ENCODE results near the gene ERVH48-1. TPM values are rescaled to one million over a fixed set of nuclear protein-coding genes. Genes with fewer than 3 reads are reported as not detected.
"Not testable (repeated sequence)": the region's sequence is repeated elsewhere in the genome, so short reads cannot be mapped to it uniquely, and the experiment has no call there.

ERVH48-1 gene
- total RNA-seq, 2 experiments from 2014 or later, result 0.09 TPM; not detected in 1

DNA sequence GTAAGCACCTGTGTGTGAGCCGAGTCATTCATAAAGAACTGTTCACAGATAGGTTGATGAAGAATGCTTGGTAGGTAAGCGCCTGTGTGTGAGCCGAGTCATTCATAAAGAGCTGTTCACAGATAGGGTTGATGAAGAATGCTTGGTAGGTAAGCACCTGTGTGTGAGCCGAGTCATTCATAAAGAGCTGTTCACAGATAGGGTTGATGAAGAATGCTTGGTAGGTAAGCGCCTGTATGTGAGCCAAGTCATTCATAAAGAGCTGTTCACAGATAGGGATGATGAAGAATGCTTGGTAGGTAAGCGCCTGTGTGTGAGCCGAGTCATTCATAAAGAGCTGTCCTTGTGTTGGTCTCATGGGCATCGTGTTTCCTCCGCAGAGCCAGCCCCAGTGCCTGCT, 16.9 kb downstream of the ERVH48-1 start:
- H3K4me1 ChIP-seq (ENCODE audit: insufficient read depth, low read length, poor library complexity, severe bottlenecking); H3K79me2 ChIP-seq (ENCODE audit: insufficient read depth, low read depth, low read length); H4K20me1 ChIP-seq (ENCODE audit: insufficient read depth, low read length); CTCF ChIA-PET (ENCODE audit: unreplicated experiment); POLR2A ChIA-PET; H3K27ac ChIP-seq (ENCODE audit: low read depth, low read length, poor library complexity, severe bottlenecking); BruUV-seq (replicated peaks); H2AFZ ChIP-seq (ENCODE audit: low read length); H3K9me2 ChIP-seq (ENCODE audit: insufficient read depth, low read length); H3K4me3 ChIP-seq (ENCODE audit: low read depth, low read length, poor library complexity, severe bottlenecking); H3K9me3 ChIP-seq (ENCODE audit: low read length); DNase-seq (ENCODE audit: low spot score); H3K4me2 ChIP-seq (ENCODE audit: low read length): not testable (repeated sequence)
- intact Hi-C loops (cut with micrococcal nuclease; ENCODE audit: unreplicated experiment), result loop anchor here (10.0 kb wide), 1 partner anchor 46 kb away; no protein-coding TSS in a partner anchor
- H3K36me3 ChIP-seq (ENCODE audit: insufficient read depth, low read length), result peaks cover 28% of the 10 kb centered on the region

DNA sequence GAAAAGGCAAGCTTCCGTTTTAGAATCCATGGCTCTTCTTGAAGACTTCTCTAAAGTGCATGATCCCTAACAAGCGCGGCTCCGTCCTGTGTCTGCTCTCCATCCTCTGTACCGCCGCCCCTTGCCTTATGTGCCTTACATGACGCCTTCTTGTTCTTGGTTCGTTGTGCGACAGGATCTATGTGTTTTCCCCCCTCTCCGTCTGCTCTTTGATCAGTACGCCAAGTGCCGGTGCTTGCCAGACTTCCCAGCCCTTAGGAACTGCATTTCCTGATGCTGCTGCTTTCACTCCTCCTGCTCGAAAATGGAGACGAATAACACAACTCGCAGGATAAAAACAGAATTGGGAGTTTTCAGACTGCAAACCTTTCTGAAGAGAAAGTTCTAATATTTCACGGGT, 19.2 kb downstream of the ERVH48-1 start:
- BruUV-seq (replicated peaks), result no TSS peak
- CTCF ChIA-PET (ENCODE audit: unreplicated experiment), result no interaction called here
- no peaks in the 10 kb centered on the region for H4K20me1 ChIP-seq (ENCODE audit: insufficient read depth, low read length)

DNA sequence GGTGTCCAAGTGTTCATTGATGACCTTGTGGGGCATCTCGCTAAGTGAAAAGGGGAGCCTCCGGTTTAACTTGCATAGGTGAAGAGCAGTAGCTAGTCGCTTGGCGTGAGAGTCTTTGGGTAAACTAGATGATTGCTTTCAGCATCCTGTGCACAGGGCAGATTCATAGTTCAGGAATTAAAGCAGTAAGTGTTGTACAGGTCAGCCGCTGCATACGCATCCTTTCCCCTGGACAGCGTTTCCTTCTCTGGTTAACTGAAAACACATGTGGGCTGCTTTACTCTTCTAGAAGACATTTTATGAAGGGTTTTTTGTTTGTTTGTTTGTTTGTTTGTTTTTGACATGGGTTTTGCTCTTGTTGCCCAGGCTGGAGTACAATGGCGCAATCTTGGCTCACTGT, 20.2 kb downstream of the ERVH48-1 start:
- TF ChIP-seq, protein P1, sequence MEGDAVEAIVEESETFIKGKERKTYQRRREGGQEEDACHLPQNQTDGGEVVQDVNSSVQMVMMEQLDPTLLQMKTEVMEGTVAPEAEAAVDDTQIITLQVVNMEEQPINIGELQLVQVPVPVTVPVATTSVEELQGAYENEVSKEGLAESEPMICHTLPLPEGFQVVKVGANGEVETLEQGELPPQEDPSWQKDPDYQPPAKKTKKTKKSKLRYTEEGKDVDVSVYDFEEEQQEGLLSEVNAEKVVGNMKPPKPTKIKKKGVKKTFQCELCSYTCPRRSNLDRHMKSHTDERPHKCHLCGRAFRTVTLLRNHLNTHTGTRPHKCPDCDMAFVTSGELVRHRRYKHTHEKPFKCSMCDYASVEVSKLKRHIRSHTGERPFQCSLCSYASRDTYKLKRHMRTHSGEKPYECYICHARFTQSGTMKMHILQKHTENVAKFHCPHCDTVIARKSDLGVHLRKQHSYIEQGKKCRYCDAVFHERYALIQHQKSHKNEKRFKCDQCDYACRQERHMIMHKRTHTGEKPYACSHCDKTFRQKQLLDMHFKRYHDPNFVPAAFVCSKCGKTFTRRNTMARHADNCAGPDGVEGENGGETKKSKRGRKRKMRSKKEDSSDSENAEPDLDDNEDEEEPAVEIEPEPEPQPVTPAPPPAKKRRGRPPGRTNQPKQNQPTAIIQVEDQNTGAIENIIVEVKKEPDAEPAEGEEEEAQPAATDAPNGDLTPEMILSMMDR (conservative IDR thresholded peaks at IDR 0.05; ENCODE audit: low read length), result no peak
- no peak for TF ChIP-seq EZH2phosphoT487 (IDR thresholded peaks at IDR 0.05; ENCODE audit: borderline replicate concordance, low read depth, low read length)
- no TSS peak for BruUV-seq (replicated peaks)
- peaks cover 48% of the 10 kb centered on the region for H3K36me3 ChIP-seq (ENCODE audit: insufficient read depth, low read length)

More for the DNA sequence above, 19.2 kb downstream of the ERVH48-1 start:
- intact Hi-C loops (cut with micrococcal nuclease; ENCODE audit: unreplicated experiment), result loop anchor here (10.0 kb wide), 1 partner anchor 49 kb away; no protein-coding TSS in a partner anchor
- Histone ChIP-seq H3K9me3 (ENCODE audit: low read length) (no peaks in the 10 kb centered on the region), H3K27ac (ENCODE audit: low read depth, low read length, poor library complexity, severe bottlenecking) (no peak overlapping the region), H3K4me2 (ENCODE audit: low read length) (no peak overlapping the region), H3K36me3 (ENCODE audit: insufficient read depth, low read length) (peaks cover 42% of the 10 kb centered on the region), H3K4me1 (ENCODE audit: insufficient read depth, low read length, poor library complexity, severe bottlenecking) (no peaks in the 10 kb centered on the region), H3K4me3 (ENCODE audit: low read depth, low read length, poor library complexity, severe bottlenecking) (no peak overlapping the region), H3K79me2 (ENCODE audit: insufficient read depth, low read depth, low read length) (no peaks in the 10 kb centered on the region), H2AFZ (ENCODE audit: low read length) (no peak overlapping the region), H3K9me2 (ENCODE audit: insufficient read depth, low read length) (no peaks in the 10 kb centered on the region)
- POLR2A ChIA-PET, result interaction anchor here (1.3 kb wide), 1 partner anchor 9 kb away, joined by 4 read pairs; no protein-coding TSS in a partner anchor
- no peak for TF ChIP-seq EZH2phosphoT487 (IDR thresholded peaks at IDR 0.05; ENCODE audit: borderline replicate concordance, low read depth, low read length)
- TF ChIP-seq, protein P1 (conservative IDR thresholded peaks at IDR 0.05; ENCODE audit: low read length), result no peak
- no peak for DNase-seq (ENCODE audit: low spot score)

More for the DNA sequence above, 20.2 kb downstream of the ERVH48-1 start:
- no peak overlapping the region for H3K4me2 ChIP-seq (ENCODE audit: low read length)
- no peaks in the 10 kb centered on the region for H3K4me1 ChIP-seq (ENCODE audit: insufficient read depth, low read length, poor library complexity, severe bottlenecking)
- no peaks in the 10 kb centered on the region for H4K20me1 ChIP-seq (ENCODE audit: insufficient read depth, low read length)
- intact Hi-C loops (cut with micrococcal nuclease; ENCODE audit: unreplicated experiment), result loop anchor here (10.0 kb wide), 1 partner anchor 50 kb away; no protein-coding TSS in a partner anchor
- no peaks in the 10 kb centered on the region for H3K79me2 ChIP-seq (ENCODE audit: insufficient read depth, low read depth, low read length)
- ChIA-PET CTCF (ENCODE audit: unreplicated experiment) (no interaction called here), POLR2A (interaction anchor here (0.7 kb wide), 1 partner anchor 12 kb away, joined by 3 read pairs; the partner anchor contains the start of gene NDUFV3)
- no peak overlapping the region for H3K27ac ChIP-seq (ENCODE audit: low read depth, low read length, poor library complexity, severe bottlenecking)
- DNase-seq (ENCODE audit: low spot score), result no peak
- no peak overlapping the region for H2AFZ ChIP-seq (ENCODE audit: low read length)
- no peaks in the 10 kb centered on the region for H3K9me2 ChIP-seq (ENCODE audit: insufficient read depth, low read length)
- no peaks in the 10 kb centered on the region for H3K9me3 ChIP-seq (ENCODE audit: low read length)
- no peak overlapping the region for H3K4me3 ChIP-seq (ENCODE audit: low read depth, low read length, poor library complexity, severe bottlenecking)
